NB4 (cell line): ENCODE data around the gene DPH2.

Source experiments
- DNase-seq: peaks from one replicate; pipeline ENCODE4 v3.0.0; 2010; ENCODE audit warnings: low read depth
- H3K4me3 ChIP-seq: one replicate; pipeline ENCODE4 v1.5.1; 2011; ENCODE audit warnings: mild to moderate bottlenecking, low read depth, low read length, moderate library complexity
- MAX ChIP-seq: IDR thresholded peaks from 2 replicates; pipeline ENCODE4 v1.6.1; 2011; ENCODE audit warnings: low read depth, low read length
- MYC ChIP-seq: IDR thresholded peaks from 2 replicates; pipeline ENCODE4 v1.6.1; 2011; ENCODE audit warnings: low read depth, low read length
- POLR2A ChIP-seq: IDR thresholded peaks from 2 replicates; pipeline ENCODE4 v1.6.1; 2011; ENCODE audit warnings: mild to moderate bottlenecking; ENCODE audit not compliant: insufficient read length; ENCODE audit errors: extremely low read depth
- TF ChIP-seq, protein P1 (sequence below): IDR thresholded peaks from one replicate; pipeline ENCODE4 v1.5.1; 2012; ENCODE audit warnings: low read depth, low read length

Gene DPH2

DNA sequence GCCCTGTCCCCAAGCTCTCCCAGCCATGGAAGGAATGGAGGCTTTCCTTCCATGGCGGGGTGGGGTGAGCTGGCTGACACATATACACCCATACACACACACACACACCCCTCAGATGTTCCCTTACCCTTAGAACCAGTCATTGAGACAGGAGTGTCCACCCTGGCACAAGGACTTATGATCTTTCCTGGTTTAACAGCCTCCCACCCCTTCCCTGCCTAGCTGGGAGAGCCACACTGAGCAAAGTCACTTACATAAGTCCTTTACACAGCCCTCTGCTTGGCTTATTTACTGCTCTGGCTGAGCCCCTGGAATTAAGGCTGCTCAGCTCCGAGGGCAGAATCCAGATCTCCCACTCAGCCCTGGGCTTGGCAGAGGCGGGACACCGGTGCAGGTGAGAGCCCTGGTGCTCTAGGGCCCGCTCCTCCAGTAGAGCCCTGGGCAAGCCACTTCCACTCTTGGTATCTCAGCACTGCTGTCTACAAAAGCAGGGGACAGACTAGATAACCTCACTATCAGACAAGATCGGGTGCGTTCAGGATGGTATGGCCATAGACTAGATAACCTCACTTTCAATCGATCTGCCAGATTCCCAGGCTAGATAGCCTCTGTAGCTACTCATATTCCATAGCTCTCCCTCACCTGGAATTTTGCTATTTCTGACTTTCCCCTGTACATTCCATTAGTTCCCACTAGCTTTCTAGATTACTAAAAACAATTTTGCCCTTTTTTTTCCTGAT, 44.7 kb downstream of the DPH2 start:
- H3K4me3 ChIP-seq = no peak overlapping the region
- no peak for DNase-seq
- TF ChIP-seq POLR2A (no peak), MAX (no peak), MYC (no peak)
- TF ChIP-seq, protein P1, sequence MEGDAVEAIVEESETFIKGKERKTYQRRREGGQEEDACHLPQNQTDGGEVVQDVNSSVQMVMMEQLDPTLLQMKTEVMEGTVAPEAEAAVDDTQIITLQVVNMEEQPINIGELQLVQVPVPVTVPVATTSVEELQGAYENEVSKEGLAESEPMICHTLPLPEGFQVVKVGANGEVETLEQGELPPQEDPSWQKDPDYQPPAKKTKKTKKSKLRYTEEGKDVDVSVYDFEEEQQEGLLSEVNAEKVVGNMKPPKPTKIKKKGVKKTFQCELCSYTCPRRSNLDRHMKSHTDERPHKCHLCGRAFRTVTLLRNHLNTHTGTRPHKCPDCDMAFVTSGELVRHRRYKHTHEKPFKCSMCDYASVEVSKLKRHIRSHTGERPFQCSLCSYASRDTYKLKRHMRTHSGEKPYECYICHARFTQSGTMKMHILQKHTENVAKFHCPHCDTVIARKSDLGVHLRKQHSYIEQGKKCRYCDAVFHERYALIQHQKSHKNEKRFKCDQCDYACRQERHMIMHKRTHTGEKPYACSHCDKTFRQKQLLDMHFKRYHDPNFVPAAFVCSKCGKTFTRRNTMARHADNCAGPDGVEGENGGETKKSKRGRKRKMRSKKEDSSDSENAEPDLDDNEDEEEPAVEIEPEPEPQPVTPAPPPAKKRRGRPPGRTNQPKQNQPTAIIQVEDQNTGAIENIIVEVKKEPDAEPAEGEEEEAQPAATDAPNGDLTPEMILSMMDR = no peak

DNA sequence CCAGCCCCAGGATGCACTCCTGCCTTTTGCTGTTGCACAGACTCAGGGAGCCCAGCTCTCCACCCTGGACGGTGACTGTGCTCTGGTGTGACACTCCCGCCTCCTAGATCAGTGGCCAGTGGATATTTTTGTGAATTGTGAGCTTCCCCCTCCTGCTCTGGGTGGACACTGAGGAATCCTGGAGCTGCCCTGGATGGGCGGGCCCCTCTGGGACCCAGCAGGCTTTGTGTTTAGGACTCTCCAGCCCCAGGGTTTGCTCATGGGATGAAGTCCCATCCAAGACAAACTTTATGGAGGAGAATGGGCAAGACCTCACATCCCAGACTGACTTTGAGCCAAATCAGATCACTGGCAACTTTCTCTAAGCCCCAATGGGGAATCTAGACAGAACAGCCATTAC, 45.4 kb downstream of the DPH2 start:
- H3K4me3 ChIP-seq = no peak overlapping the region
- no peak for DNase-seq
- TF ChIP-seq, protein P1 = no peak
- no peak for TF ChIP-seq MYC
- no peak for TF ChIP-seq MAX
- TF ChIP-seq POLR2A = no peak

GRCh38 chr1:44016041-44016889, 46.5 kb downstream of the DPH2 start:
- H3K4me3 ChIP-seq = no peak overlapping the region
- DNase-seq = no peak
- TF ChIP-seq POLR2A (no peak), MYC (no peak), MAX (no peak)
- TF ChIP-seq, protein P1 = no peak

DNA sequence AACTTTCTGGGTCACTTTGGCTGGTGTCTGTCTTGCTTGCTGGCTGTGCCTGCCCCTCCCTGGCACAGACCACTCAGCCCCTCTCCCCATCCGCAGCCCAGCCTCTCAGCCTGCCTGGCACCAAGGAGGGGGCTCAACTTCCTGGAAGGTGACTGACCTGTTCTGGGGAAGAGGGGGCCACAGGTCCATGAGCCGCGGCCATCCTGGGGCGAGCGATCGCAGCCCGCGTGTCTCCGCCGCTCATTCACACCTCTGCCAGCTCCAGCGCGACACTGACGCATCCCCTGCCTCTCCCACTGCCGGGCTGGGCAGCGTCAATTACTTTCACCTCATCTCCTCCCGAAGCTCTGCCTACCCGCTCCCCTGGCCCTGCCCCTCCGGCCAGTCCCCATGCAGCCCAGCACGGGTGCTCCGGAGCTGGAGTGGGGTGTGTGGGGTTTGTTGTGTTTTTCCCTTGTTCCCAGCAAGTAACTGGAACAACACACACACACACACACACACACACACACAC, 47.1 kb downstream of the DPH2 start:
- no peak overlapping the region for H3K4me3 ChIP-seq
- DNase-seq = no peak

GRCh38 chr1:44019466-44019948, 49.7 kb downstream of the DPH2 start:
- no peak for DNase-seq
- TF ChIP-seq MAX (no peak), POLR2A (no peak), MYC (no peak)
- TF ChIP-seq, protein P1 = no peak
- no peak overlapping the region for H3K4me3 ChIP-seq

More for the DNA sequence above, 47.1 kb downstream of the DPH2 start:
- TF ChIP-seq, protein P1 = no peak
- TF ChIP-seq MAX = no peak
- TF ChIP-seq POLR2A = no peak
- no peak for TF ChIP-seq MYC
